Measurements from ENCODE around the gene TENT4A.

Gene TENT4A

GRCh38 chr5:6717247-6717646, 4.0 kb downstream of the TENT4A start:
- TF ChIP-seq CTCF (IDR thresholded peaks at IDR 0.05; ENCODE audit: low read depth, low read length) = no peak
- H3K4me3 ChIP-seq (ENCODE audit: low read depth, low read length) = no peak overlapping the region

- no peak for TF ChIP-seq CTCF (IDR thresholded peaks at IDR 0.05; ENCODE audit: low read depth, low read length)
- no peak overlapping the region for H3K4me3 ChIP-seq (ENCODE audit: low read depth, low read length)
Measured at GRCh38 chr5:6717687-6718086, 4.5 kb downstream of the TENT4A start.

GRCh38 chr5:6718161-6718681, 5.0 kb downstream of the TENT4A start:
- no peak overlapping the region for H3K4me3 ChIP-seq (ENCODE audit: low read depth, low read length)
- TF ChIP-seq CTCF (IDR thresholded peaks at IDR 0.05; ENCODE audit: low read depth, low read length) = no peak

- no peak for TF ChIP-seq CTCF (IDR thresholded peaks at IDR 0.05; ENCODE audit: low read depth, low read length)
Measured at GRCh38 chr5:6718718-6719117, 5.5 kb downstream of the TENT4A start.

GRCh38 chr5:6719417-6719816, 6.2 kb downstream of the TENT4A start:
- no peak overlapping the region for H3K4me3 ChIP-seq (ENCODE audit: low read depth, low read length)
- no peak for TF ChIP-seq CTCF (IDR thresholded peaks at IDR 0.05; ENCODE audit: low read depth, low read length)

More at GRCh38 chr5:6718718-6719117, 5.5 kb downstream of the TENT4A start:
- H3K4me3 ChIP-seq (ENCODE audit: low read depth, low read length) = no peak overlapping the region

- TF ChIP-seq CTCF (IDR thresholded peaks at IDR 0.05; ENCODE audit: low read depth, low read length) = no peak
Measured at GRCh38 chr5:6719896-6720560, 6.8 kb downstream of the TENT4A start.

GRCh38 chr5:6720561-6720921, 7.3 kb downstream of the TENT4A start:
- H3K4me3 ChIP-seq (ENCODE audit: low read depth, low read length) = no peak overlapping the region
- no peak for TF ChIP-seq CTCF (IDR thresholded peaks at IDR 0.05; ENCODE audit: low read depth, low read length)

More at GRCh38 chr5:6719896-6720560, 6.8 kb downstream of the TENT4A start:
- no peak overlapping the region for H3K4me3 ChIP-seq (ENCODE audit: low read depth, low read length)

All from WI38 (cell line).